ENCODE measurements around the gene BMPR1A.

DNA sequence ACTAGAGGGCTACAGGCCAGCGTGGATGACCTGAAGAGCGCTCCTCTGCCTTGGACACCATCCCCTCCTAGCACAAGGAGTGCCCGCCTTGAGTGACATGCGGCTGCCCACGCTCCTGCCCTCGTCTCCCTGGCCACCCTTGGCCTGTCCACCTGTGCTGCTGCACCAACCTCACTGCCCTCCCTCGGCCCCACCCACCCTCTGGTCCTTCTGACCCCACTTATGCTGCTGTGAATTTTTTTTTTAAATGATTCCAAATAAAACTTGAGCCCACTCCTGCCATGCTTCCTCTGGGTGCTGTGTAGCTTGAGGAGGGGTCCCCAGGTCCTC, 206.5 kb downstream of the BMPR1A start:
- TF ChIP-seq, protein P1, sequence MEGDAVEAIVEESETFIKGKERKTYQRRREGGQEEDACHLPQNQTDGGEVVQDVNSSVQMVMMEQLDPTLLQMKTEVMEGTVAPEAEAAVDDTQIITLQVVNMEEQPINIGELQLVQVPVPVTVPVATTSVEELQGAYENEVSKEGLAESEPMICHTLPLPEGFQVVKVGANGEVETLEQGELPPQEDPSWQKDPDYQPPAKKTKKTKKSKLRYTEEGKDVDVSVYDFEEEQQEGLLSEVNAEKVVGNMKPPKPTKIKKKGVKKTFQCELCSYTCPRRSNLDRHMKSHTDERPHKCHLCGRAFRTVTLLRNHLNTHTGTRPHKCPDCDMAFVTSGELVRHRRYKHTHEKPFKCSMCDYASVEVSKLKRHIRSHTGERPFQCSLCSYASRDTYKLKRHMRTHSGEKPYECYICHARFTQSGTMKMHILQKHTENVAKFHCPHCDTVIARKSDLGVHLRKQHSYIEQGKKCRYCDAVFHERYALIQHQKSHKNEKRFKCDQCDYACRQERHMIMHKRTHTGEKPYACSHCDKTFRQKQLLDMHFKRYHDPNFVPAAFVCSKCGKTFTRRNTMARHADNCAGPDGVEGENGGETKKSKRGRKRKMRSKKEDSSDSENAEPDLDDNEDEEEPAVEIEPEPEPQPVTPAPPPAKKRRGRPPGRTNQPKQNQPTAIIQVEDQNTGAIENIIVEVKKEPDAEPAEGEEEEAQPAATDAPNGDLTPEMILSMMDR (conservative IDR thresholded peaks at IDR 0.05; ENCODE audit: low read length): no peak
- no peak for TF ChIP-seq EZH2phosphoT487 (IDR thresholded peaks at IDR 0.05; ENCODE audit: borderline replicate concordance)

All from Loucy (cell line).